GM19193 (cell line): ENCODE results near the gene MACC1.

Experiments
- POLR2A ChIP-seq: IDR thresholded peaks from 4 replicates; pipeline ENCODE4 v1.6.1; 2011; ENCODE audit not compliant: insufficient read depth, insufficient read length; ENCODE audit errors: extremely low read depth

Gene MACC1

DNA sequence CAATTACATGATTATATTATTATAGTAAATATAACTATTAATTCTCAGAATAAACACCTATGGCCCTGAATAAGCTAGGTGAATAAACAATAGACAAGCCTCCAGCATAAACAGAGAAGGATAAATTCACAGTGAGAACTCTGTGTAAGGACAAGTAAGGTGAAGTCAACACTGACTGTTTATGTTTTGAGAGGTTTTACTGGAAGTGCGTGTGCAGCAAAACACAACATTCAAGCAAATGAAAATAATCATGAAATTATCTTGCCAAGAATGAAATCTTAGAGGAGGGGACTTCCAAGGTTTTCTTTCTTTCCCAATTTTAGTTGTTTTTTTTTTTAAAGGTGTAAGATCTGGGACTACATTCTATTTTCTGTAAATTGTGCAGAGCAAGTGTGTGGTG is 112.5 kb downstream of the MACC1 start:
- no peak for TF ChIP-seq POLR2A

GRCh38 chr7:20102982-20103381 is 114.2 kb downstream of the MACC1 start:
- TF ChIP-seq POLR2A, result no peak

- TF ChIP-seq POLR2A, result no peak
Observed at GRCh38 chr7:20095862-20096261, 121.3 kb downstream of the MACC1 start.

- TF ChIP-seq POLR2A, result no peak
Observed at GRCh38 chr7:20095436-20095835, 121.7 kb downstream of the MACC1 start.

- no peak for TF ChIP-seq POLR2A
Observed at GRCh38 chr7:20089431-20089830, 127.8 kb downstream of the MACC1 start.

- TF ChIP-seq POLR2A, result no peak
Observed at GRCh38 chr7:20085086-20085485, 132.1 kb downstream of the MACC1 start.
